CD4-positive, alpha-beta T cell treated with Interleukin-17A for 1 hour (primary cell): ENCODE measurements around the gene KLF8.
"Not testable (repeated sequence)": the region's sequence is repeated elsewhere in the genome, so short reads cannot be mapped to it uniquely, and the experiment has no call there.

ENCODE experiments used
- DNase-seq: peaks from one replicate; pipeline ENCODE4 v3.0.0-alpha.2; 2020

KLF8 gene

GRCh38 chrX:56232221-56233082 is at the start of gene KLF8:
Gene KLF8 (plus strand): TSS chrX:56232356. CDS start chrX:56233335, 979 bp downstream.
- peak; percentile 44 for DNase-seq

GRCh38 chrX:56206945-56207344 is 25.2 kb upstream of the KLF8 start:
- DNase-seq: not testable (repeated sequence)

GRCh38 chrX:56211701-56212100 is 20.5 kb upstream of the KLF8 start:
- DNase-seq: no peak

- DNase-seq: no peak
Observed at GRCh38 chrX:56216332-56216731, 15.8 kb upstream of the KLF8 start.

- DNase-seq: no peak
Observed at GRCh38 chrX:56219700-56220099, 12.5 kb upstream of the KLF8 start.

- DNase-seq: no peak
Observed at GRCh38 chrX:56221101-56221500, 11.1 kb upstream of the KLF8 start.

GRCh38 chrX:56222473-56223000 is 9.6 kb upstream of the KLF8 start:
- no peak for DNase-seq

- DNase-seq: no peak
Observed at GRCh38 chrX:56226980-56227379, 5.2 kb upstream of the KLF8 start.

GRCh38 chrX:56228914-56229313 is 3.2 kb upstream of the KLF8 start:
- no peak for DNase-seq

- DNase-seq: no peak
Observed at GRCh38 chrX:56231537-56232090, 542 bp upstream of the KLF8 start.

GRCh38 chrX:56233100-56233499 is 944 bp downstream of the KLF8 start:
- DNase-seq: no peak

- peak; percentile 2 for DNase-seq
Observed at GRCh38 chrX:56233682-56234081, 1.5 kb downstream of the KLF8 start.

- DNase-seq: peak; percentile 63
Observed at GRCh38 chrX:56248492-56248891, 16.3 kb downstream of the KLF8 start.

- no peak for DNase-seq
Observed at GRCh38 chrX:56253832-56254703, 21.9 kb downstream of the KLF8 start.

GRCh38 chrX:56268888-56269287 is 36.7 kb downstream of the KLF8 start:
- DNase-seq: no peak

- no peak for DNase-seq
Observed at GRCh38 chrX:56278692-56279091, 46.5 kb downstream of the KLF8 start.

- no peak for DNase-seq
Observed at GRCh38 chrX:56279863-56280262, 47.7 kb downstream of the KLF8 start.

GRCh38 chrX:56281789-56282188 is 49.6 kb downstream of the KLF8 start:
- peak; percentile 63 for DNase-seq

- no peak for DNase-seq
Observed at GRCh38 chrX:56284269-56284668, 52.1 kb downstream of the KLF8 start.

- DNase-seq: no peak
Observed at GRCh38 chrX:56288608-56289007, 56.5 kb downstream of the KLF8 start.

GRCh38 chrX:56289449-56289848 is 57.3 kb downstream of the KLF8 start:
- DNase-seq: no peak

- no peak for DNase-seq
Observed at GRCh38 chrX:56308726-56309125, 76.6 kb downstream of the KLF8 start.

GRCh38 chrX:56309881-56310280 is 77.7 kb downstream of the KLF8 start:
- no peak for DNase-seq
